ENCODE measurements around the gene POLR3GL.

The POLR3GL gene

GRCh38 chr1:145951526-145951925, 13.0 kb upstream of the POLR3GL start:
- no peak for DNase-seq

DNA sequence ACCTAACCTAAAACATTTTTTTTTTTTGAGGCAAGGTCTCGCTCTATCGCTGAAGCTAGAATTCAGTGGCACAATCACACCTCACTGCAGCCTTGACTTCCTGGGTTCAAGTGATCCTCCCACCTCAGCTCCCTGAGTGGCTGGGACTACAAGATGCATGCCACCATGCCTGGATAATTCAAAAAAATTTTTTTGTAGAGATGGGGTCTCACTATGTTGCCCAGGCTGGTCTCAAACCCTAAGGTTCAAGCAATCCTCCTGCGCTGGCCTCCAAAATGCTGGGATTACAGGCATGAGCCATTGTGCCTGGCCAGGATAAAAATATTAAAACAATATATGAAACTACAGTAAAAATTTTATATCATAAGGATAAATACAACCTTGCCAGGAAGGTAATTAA, 11.6 kb upstream of the POLR3GL start:
- DNase-seq, result no peak

DNA sequence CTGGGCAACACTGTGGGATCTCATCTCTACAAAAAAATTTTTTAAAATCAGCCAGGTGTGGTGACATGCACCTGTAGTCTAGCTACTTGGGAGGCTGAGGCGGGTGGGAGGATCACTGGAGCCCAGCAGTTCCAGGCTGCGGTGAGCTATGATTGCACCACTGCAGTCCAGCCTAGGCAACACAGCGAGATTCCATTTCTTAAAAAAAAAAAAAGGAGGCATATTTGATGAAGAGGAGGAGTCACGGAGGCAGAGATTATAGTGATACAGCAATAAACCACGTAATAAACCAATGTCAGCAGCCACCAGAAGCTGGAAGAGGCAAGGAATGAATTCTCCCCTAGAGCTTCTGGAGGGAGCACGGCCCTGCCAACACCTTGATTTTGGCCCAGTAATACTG, 10.6 kb upstream of the POLR3GL start:
- DNase-seq, result no peak

- no peak for DNase-seq
Measured at GRCh38 chr1:145955436-145955835, 9.1 kb upstream of the POLR3GL start.

DNA sequence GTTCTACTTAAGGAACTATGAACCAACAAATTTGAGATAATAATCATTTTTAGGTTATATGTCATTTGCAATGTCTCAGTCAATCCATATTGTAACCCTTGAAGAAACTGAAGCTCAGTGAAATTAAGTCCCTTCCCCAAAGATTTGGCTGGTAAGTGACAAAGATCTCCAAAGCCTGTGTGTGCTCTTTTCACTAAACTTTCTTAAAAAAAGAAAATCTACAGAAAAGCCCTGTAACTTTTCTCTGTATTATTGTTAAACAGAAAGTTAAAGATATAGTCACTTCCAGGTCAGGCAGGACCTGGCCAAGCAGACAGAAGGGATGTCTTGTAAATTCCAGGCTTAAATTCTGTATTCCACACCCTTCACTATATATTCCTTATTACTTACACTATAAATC, 8.1 kb upstream of the POLR3GL start:
- no peak for DNase-seq

- no peak for DNase-seq
Measured at GRCh38 chr1:145956781-145957442, 7.6 kb upstream of the POLR3GL start.

DNA sequence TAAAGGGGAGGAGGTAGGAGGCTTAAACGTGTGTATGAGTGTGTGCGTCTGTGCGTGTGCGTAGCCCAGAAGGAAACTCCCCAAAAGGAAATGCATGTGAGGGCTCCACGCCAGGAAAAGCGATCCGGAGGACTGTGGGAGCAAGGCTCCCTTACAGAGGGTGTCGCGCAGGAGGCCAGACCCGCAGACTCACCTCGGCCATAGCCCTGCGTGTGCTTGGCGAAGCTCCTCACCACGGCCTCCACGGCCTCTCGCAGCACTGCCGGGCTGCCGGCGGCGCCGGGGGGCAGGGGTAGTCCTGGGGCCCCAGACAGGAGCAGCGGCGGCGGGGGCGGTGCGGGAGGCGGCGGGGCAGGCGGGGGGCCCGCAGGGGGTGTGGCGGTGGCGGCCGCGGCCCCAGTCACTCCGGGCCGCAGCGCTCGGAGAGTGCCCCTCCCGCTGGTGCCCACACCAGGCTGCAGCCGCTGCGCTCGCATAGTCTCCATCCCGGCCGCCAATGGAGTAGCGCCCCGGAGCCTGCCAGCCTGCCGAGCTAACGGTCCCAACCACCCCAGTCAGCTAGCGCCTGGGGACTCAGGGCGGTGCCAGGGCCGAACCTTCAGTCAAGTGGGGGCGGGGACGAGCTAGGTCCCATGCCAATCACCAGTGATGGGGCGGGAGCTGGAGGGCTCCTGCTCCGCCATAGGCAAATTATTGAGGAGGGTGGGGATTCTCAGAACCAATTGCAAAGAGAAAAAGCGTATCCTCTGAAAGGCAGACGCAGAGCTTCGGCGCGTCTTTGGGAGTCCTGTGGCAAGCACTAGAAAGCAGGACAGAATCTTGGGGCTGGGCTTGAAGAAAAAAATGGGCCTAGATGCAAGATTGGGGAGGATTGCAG, 6.8 kb upstream of the POLR3GL start, which contains the start of gene LIX1L:
Gene LIX1L, minus strand, starts transcription at position 575 of the 877 bp plus-strand sequence. Its CDS starts 90 bp downstream, at position 485.
- DNase-seq, result peak; percentile 95

DNA sequence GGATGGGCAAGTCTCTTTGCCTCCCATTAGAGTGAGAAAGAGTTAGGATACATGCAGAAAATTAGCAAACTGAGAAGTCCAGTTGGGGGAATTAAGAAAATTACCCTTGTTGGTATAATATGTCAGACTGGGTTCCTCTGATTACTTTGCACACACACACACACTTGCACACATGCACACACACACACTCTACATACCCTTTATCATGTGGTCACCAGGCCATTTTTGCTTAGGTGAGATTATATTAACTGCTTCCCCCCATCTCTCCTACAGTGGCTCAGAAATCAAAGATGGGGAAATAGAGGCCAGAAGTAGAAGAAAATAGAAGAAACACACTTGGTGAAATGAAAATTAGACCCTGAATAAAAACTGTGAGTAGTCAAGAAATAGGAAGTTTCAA, 5.8 kb upstream of the POLR3GL start:
- DNase-seq, result no peak

- DNase-seq, result no peak
Measured at GRCh38 chr1:145959333-145959732, 5.2 kb upstream of the POLR3GL start.

DNA sequence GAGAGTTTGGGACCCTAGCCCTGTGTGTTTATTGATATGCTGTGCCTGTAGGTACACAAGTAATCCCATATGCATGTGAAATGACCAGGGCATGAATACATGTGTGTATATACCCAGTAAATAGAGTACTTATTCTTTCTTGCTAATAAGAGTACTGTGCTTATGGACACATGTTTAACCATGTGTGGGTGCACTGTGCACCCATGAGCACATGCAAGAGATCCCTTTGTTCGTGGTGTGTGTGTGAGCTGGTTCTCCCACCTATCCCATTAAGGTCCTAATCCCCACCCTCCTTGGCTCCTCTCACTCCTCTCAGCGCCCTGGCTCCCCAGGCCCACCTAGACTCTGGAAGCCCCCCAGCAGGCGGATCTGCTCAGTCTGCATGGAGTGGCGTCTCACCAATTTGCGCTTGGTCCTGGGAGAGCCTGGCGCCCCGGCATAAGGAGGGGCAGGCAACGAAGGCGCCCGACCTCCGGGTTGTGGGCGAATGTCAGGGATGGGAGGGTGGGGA, 4.5 kb upstream of the POLR3GL start:
- DNase-seq, result no peak

- peak; percentile 32 for DNase-seq
Measured at GRCh38 chr1:145960468-145961108, 3.9 kb upstream of the POLR3GL start.

DNA sequence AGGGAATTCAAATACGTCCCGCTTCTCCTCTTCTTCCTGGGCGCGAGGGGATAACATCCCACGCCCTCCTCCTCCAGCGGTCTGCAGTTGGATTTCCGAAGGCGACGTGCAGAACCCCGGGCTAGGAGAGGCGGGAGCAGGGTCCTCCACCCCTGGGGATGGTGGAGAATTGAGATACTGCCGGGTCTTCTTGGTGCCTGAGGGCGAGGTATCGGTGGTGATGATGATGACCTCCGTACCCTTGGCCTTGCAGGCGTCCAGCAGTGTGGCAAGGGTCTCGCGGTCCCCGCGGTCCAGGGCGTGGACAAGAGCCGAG, 3.4 kb upstream of the POLR3GL start:
- DNase-seq, result no peak

GRCh38 chr1:145961425-145962156, 2.9 kb upstream of the POLR3GL start:
- DNase-seq, result no peak

- DNase-seq, result no peak
Measured at GRCh38 chr1:145962157-145963102, 2.1 kb upstream of the POLR3GL start.

- DNase-seq, result no peak
Measured at GRCh38 chr1:145963265-145964019, 1.0 kb upstream of the POLR3GL start.

GRCh38 chr1:145965119-145965744, 742 bp downstream of the POLR3GL start:
- DNase-seq, result no peak

GRCh38 chr1:145967288-145967687, 2.8 kb downstream of the POLR3GL start:
- no peak for DNase-seq

DNA sequence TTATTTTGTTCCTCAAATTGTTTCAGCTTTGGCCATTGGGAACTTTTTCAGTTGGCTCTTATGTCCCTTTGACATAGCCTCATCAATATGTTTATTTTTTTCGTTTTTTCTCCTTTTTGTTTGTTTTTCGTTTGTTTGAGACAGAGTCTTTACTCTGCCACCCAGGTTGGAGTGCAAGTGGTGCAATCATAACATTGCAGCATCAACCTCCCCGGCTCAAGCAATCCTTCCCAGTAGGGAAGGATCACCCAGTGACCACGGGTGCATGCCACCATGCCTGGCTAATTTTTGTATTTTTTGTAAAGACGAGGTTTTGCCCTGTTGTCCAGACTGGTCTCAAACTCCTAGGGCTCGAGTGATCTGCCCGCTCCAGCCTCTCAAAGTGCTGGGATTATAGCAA, 8.1 kb downstream of the POLR3GL start:
- no peak for DNase-seq

- no peak for DNase-seq
Measured at GRCh38 chr1:145974721-145975120, 10.2 kb downstream of the POLR3GL start.

DNA sequence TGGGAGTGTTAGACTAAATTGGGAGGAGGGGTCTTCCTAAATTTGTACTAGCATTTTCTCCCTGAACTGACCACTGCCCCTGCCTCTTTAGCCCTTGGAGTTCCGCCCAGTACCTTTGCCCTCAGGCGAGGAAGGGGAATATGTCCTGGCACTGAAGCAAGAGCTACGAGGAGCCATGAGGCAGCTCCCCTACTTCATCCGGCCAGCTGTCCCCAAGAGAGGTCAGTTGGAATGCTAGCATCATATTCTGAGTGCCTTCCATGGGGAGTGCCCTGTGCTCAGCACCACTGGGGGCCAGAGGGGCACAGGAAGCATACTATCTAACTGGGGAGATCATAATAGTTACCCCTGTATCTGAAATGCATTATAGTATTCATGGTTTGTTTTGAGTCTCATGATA, 10.7 kb downstream of the POLR3GL start:
- no peak for DNase-seq

- DNase-seq, result no peak
Measured at GRCh38 chr1:145977016-145977415, 12.5 kb downstream of the POLR3GL start.
